Endothelial cell of umbilical vein (primary cell): ENCODE results near the gene MOB3B. TPM values are rescaled to one million over a fixed set of nuclear protein-coding genes. Genes with fewer than 3 reads are reported as not detected.

Experiments used
- BruUV-seq: library from RNA; stranded (reverse); fragments of 400-500 nt; replicated peaks from 2 replicates; lab custom pipeline; 2021; lab: Mats Ljungman, UMichigan
- CTCF ChIA-PET: fragments of 300-600, 350-600 bp; sonication (Branson Sonifier 250); formaldehyde crosslinking; loops from one replicate; lab custom pipeline; 2021; ENCODE audit warnings: antibody characterized with exemption, inconsistent platforms; lab: Charles Lee
- POLR2A ChIA-PET: fragments of 300-600, 350-600 bp; sonication (Branson Sonifier 250); formaldehyde crosslinking; loops from one replicate; lab custom pipeline; 2021; ENCODE audit warnings: antibody characterized with exemption, inconsistent platforms; lab: Charles Lee
- DNase-seq: peaks from one replicate; pipeline ENCODE4 v3.0.0-alpha.2; 2011; ENCODE audit warnings: low read depth, low spot score
- FAIRE-seq: peaks from 2 replicates; lab custom pipeline; 2011; peaks lifted over from hg19 to GRCh38; lab: Jason Lieb, UNC
- H2AFZ ChIP-seq: 2 replicates; pipeline ENCODE4 v1.6.0; 2012; ENCODE audit warnings: low read depth, low read length, control low read depth, inconsistent platforms
- H3K27ac ChIP-seq: 2 replicates; pipeline ENCODE4 v1.5.1; 2011; ENCODE audit warnings: low read depth, mild to moderate bottlenecking, control low read depth, low read length, moderate library complexity; ENCODE audit not compliant: insufficient read depth
- H3K27me3 ChIP-seq, 2 experiments: 2 replicates each; pipeline versions ENCODE4 v1.6.0 to v1.6.1; 2011; ENCODE audit warnings: low read length in 2 of 2, mixed read lengths in 1 of 2; ENCODE audit not compliant: control insufficient read depth in 2 of 2, insufficient read depth in 2 of 2
- H3K36me3 ChIP-seq, 2 experiments: 2 replicates in 1 of 2; 3 replicates in 1 of 2; pipeline ENCODE4 v1.5.1; 2011; ENCODE audit warnings: low read length in 2 of 2, mild to moderate bottlenecking in 1 of 2, moderate library complexity in 1 of 2; ENCODE audit not compliant: control insufficient read depth in 2 of 2, insufficient read depth in 2 of 2; ENCODE audit errors: extremely low read depth in 1 of 2
- H3K4me1 ChIP-seq: 3 replicates; pipeline ENCODE4 v1.5.1; 2011; ENCODE audit warnings: mild to moderate bottlenecking, low read length; ENCODE audit not compliant: control insufficient read depth, insufficient read depth; ENCODE audit errors: extremely low read depth
- H3K4me2 ChIP-seq: 2 replicates; pipeline ENCODE4 v1.6.1; 2011; ENCODE audit warnings: low read length, control low read depth, mixed read lengths; ENCODE audit not compliant: insufficient read depth
- H3K4me3 ChIP-seq, 3 experiments: fragments of 200-600 bp in 1 of 3; sonication (generic), shearing (Covaris generic) in 1 of 3; replicated peaks in 1 of 3; 2 replicates each; pipeline ENCODE4 v1.5.1; 2011 to 2016; ENCODE audit warnings: control low read depth in 3 of 3, low read length in 3 of 3, mild to moderate bottlenecking in 2 of 3, inconsistent platforms in 1 of 3, low read depth in 1 of 3, moderate library complexity in 1 of 3; ENCODE audit not compliant: insufficient read depth in 1 of 3
- H3K79me2 ChIP-seq: 2 replicates; pipeline ENCODE4 v1.6.0; 2012; ENCODE audit warnings: low read length, inconsistent platforms; ENCODE audit not compliant: control insufficient read depth, insufficient read depth
- H3K9ac ChIP-seq: replicated peaks from 2 replicates; pipeline ENCODE3; 2011; ENCODE audit warnings: low read length, control low read depth; ENCODE audit not compliant: insufficient read depth; ENCODE audit errors: extremely low read depth
- H3K9me1 ChIP-seq: replicated peaks from 3 replicates; pipeline ENCODE4 v1.6.0; 2011; ENCODE audit warnings: mild to moderate bottlenecking, low read length; ENCODE audit not compliant: control insufficient read depth, insufficient read depth; ENCODE audit errors: extremely low read depth
- H3K9me3 ChIP-seq: replicated peaks from 2 replicates; pipeline ENCODE4 v1.5.1; 2012; ENCODE audit warnings: low read length, inconsistent platforms; ENCODE audit not compliant: control insufficient read depth, insufficient read depth
- H4K20me1 ChIP-seq: replicated peaks from 2 replicates; pipeline ENCODE3; 2011; ENCODE audit warnings: mild to moderate bottlenecking, low read length; ENCODE audit not compliant: control insufficient read depth, insufficient read depth; ENCODE audit errors: extremely low read depth
- CTCF ChIP-seq, 2 donors: IDR thresholded peaks; 1 replicate in 1 of 2; 2 replicates in 1 of 2; pipeline ENCODE4 v1.5.1; 2011; ENCODE audit warnings: low read length in 2 of 2, mild to moderate bottlenecking in 2 of 2, moderate library complexity in 2 of 2, control low read depth in 1 of 2, inconsistent platforms in 1 of 2, low read depth in 1 of 2; ENCODE audit not compliant: insufficient read depth in 1 of 2; ENCODE audit errors: extremely low read depth in 1 of 2
- EZH2 ChIP-seq: IDR thresholded peaks from 2 replicates; pipeline ENCODE4 v1.6.1; 2012; ENCODE audit warnings: borderline replicate concordance, low read depth, mild to moderate bottlenecking, moderate library complexity, low read length, inconsistent platforms; ENCODE audit not compliant: severe bottlenecking
- GATA2 ChIP-seq: IDR thresholded peaks from 2 replicates; pipeline ENCODE4 v1.7.0; 2011; ENCODE audit warnings: low read depth, mild to moderate bottlenecking, moderate library complexity, mixed read lengths, low read length; ENCODE audit not compliant: insufficient read length, insufficient read depth
- MAX ChIP-seq: IDR thresholded peaks from 2 replicates; pipeline ENCODE4 v1.6.1; 2011; ENCODE audit not compliant: insufficient read depth, insufficient read length
- MYC ChIP-seq: IDR thresholded peaks from one replicate; pipeline ENCODE4 v1.6.1; 2011; ENCODE audit warnings: mild to moderate bottlenecking, low read depth, low read length
- POLR2A ChIP-seq: IDR thresholded peaks from 2 replicates; pipeline ENCODE4 v1.6.1; 2012; ENCODE audit warnings: low read depth, mild to moderate bottlenecking, control low read depth, low read length
- POLR2AphosphoS5 ChIP-seq: IDR thresholded peaks from 2 replicates; pipeline ENCODE4 v1.6.1; 2012; ENCODE audit warnings: low read depth, mild to moderate bottlenecking, control low read depth, low read length, moderate library complexity; ENCODE audit not compliant: insufficient read depth
- dilution Hi-C: fragments of 300-500 bp; cut with MboI; formaldehyde crosslinking; loops from one replicate; pipeline ENCODE4 v1.15.0; 2019; ENCODE audit warnings: low sequenced_read_pairs; ENCODE audit not compliant: extremely low pct_ligation_motif_present
- intact Hi-C: fragments of 100-400 bp; cut with micrococcal nuclease; formaldehyde crosslinking; loops from one replicate; pipeline ENCODE4 v1.10.0; 2022
- polyA plus RNA-seq, 4 experiments: library from polyadenylated mRNA; depleted of rRNA in 3 of 4; stranded (reverse) in 3 of 4; unstranded in 1 of 4; fragments of >200 nt; gene quantifications; 2 replicates each; pipeline versions ENCODE4 v1.2.1 to v1.2.3, GENCODE V29; 2011 to 2012; ENCODE audit warnings: missing spikeins in 1 of 4
- total RNA-seq: library from RNA; stranded (reverse); gene quantifications from 2 replicates; pipeline ENCODE4 v1.2.3, GENCODE V29; 2021

The MOB3B gene
- total and polyA plus RNA-seq, 2 donors (not counting 3 experiments of a cell fraction or from before 2014, with no cell fraction given): 0.03 TPM; not detected in 1

DNA sequence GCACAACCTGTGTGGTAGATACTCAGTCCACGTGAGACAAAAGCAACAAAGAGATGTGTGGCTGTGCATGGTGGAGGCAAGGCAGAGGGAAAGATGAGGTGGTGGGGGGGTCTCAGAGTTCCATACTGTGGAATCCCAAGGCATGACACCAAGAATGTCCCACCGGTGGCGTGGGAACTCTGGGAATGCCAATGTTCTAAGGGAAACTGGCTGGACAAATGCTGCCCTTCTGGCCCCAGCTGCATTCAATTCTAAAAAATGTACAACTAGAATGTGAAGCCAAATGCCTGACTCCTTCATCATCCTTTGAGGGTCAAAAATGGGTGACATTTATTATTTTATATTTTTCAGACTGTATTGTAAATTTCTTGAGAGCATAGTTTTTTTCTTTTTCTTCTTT lies 174.4 kb downstream of the MOB3B start:
- dilution Hi-C loops: no loop called here
- Histone ChIP-seq H3K9me1 (no peaks in the 10 kb centered on the region), H2AFZ (no peak overlapping the region), H3K4me1 (no peaks in the 10 kb centered on the region), H3K36me3 (no peaks in the 10 kb centered on the region), H3K9me3 (no peaks in the 10 kb centered on the region), H3K27me3 (no peaks in the 10 kb centered on the region), H4K20me1 (no peaks in the 10 kb centered on the region), H3K27ac (no peak overlapping the region), H3K4me2 (no peak overlapping the region), H3K9ac (no peak overlapping the region), H3K4me3 (no peak overlapping the region), H3K79me2 (no peaks in the 10 kb centered on the region)
- BruUV-seq: no TSS peak
- TF ChIP-seq MYC (no peak), GATA2 (no peak), EZH2 (no peak), CTCF (IDR thresholded peaks at IDR 0.05; ENCODE audit: extremely low read depth in 1 of 2, insufficient read depth in 1 of 2, low read depth in 1 of 2, low read length in 2 of 2) (no peak), POLR2A (no peak), POLR2AphosphoS5 (no peak), MAX (no peak)
- intact Hi-C loops: no loop called here
- FAIRE-seq: no peak
- ChIA-PET POLR2A (no interaction called here), CTCF (no interaction called here)
- no peak for DNase-seq
